ENCODE results near the gene BLM.
A peak's percentile ranks its signal among the peaks of the same experiment; 100 is the strongest.
"Not testable (repeated sequence)": the region's sequence is repeated elsewhere in the genome, so short reads cannot be mapped to it uniquely, and the experiment has no call there.

Gene BLM

GRCh38 chr15:90825115-90825899 lies 108.2 kb downstream of the BLM start:
- DNase-seq, result not testable (repeated sequence)

- not testable (repeated sequence) for DNase-seq
Observed at GRCh38 chr15:90826206-90826885, 109.2 kb downstream of the BLM start.

GRCh38 chr15:90826886-90827435 lies 109.8 kb downstream of the BLM start:
- DNase-seq, result no peak

GRCh38 chr15:90828111-90828510 lies 111.0 kb downstream of the BLM start:
- DNase-seq, result no peak

- no peak for DNase-seq
Observed at GRCh38 chr15:90829126-90829525, 112.0 kb downstream of the BLM start.

GRCh38 chr15:90829942-90830440 lies 112.8 kb downstream of the BLM start:
- DNase-seq, result no peak

- DNase-seq, result no peak
Observed at GRCh38 chr15:90834626-90835025, 117.5 kb downstream of the BLM start.

- no peak for DNase-seq
Observed at GRCh38 chr15:90836296-90836871, 119.2 kb downstream of the BLM start.

- no peak for DNase-seq
Observed at GRCh38 chr15:90837094-90837493, 119.9 kb downstream of the BLM start.

GRCh38 chr15:90838139-90838538 lies 121.0 kb downstream of the BLM start:
- DNase-seq, result no peak

GRCh38 chr15:90838544-90838943 lies 121.4 kb downstream of the BLM start:
- no peak for DNase-seq

GRCh38 chr15:90839187-90840071 lies 122.3 kb downstream of the BLM start:
- DNase-seq, result no peak

GRCh38 chr15:90840157-90840855 lies 123.2 kb downstream of the BLM start:
- DNase-seq, result no peak

- no peak for DNase-seq
Observed at GRCh38 chr15:90840954-90841353, 123.8 kb downstream of the BLM start.

GRCh38 chr15:90844696-90845095 lies 127.5 kb downstream of the BLM start:
- DNase-seq, result no peak

- DNase-seq, result peak; percentile 41
Observed at GRCh38 chr15:90845201-90845949, 128.2 kb downstream of the BLM start.

GRCh38 chr15:90849424-90849823 lies 132.3 kb downstream of the BLM start:
- not testable (repeated sequence) for DNase-seq

GRCh38 chr15:90851114-90851513 lies 134.0 kb downstream of the BLM start:
- DNase-seq, result no peak

- DNase-seq, result no peak
Observed at GRCh38 chr15:90851940-90852339, 134.8 kb downstream of the BLM start.

GRCh38 chr15:90855139-90855538 lies 138.0 kb downstream of the BLM start:
- DNase-seq, result no peak

GRCh38 chr15:90857337-90857736 lies 140.2 kb downstream of the BLM start:
- no peak for DNase-seq
